H9 (cell line): ENCODE measurements around the gene SULT2B1. TPM values are rescaled to one million over a fixed set of nuclear protein-coding genes. Genes with fewer than 3 reads are reported as not detected.

ENCODE experiments used
- DNase-seq: peaks from one replicate; pipeline ENCODE4 v3.0.0-alpha.2; 2017
- H2AFZ ChIP-seq: one replicate; pipeline ENCODE4 v1.6.1; 2013; ENCODE audit warnings: mild to moderate bottlenecking, low read length, control low read depth, moderate library complexity
- H2AK5ac ChIP-seq: 2 replicates; pipeline ENCODE4 v1.6.1; 2013; ENCODE audit warnings: low read length, control low read depth, mixed read lengths; ENCODE audit not compliant: insufficient read length
- H2BK120ac ChIP-seq: one replicate; pipeline ENCODE4 v1.6.1; 2013; ENCODE audit warnings: low read depth, mild to moderate bottlenecking, low read length, control low read depth, inconsistent platforms; ENCODE audit not compliant: poor library complexity, severe bottlenecking
- H2BK12ac ChIP-seq: 2 replicates; pipeline ENCODE4 v1.6.1; 2013; ENCODE audit warnings: low read length, control low read depth, mixed read lengths, low read depth; ENCODE audit not compliant: insufficient read length
- H2BK15ac ChIP-seq: 2 replicates; pipeline ENCODE4 v1.6.1; 2013; ENCODE audit warnings: low read depth, low read length, control low read depth
- H2BK20ac ChIP-seq: one replicate; pipeline ENCODE4 v1.6.1; 2013; ENCODE audit warnings: low read depth, mild to moderate bottlenecking, low read length, control low read depth, inconsistent platforms; ENCODE audit not compliant: poor library complexity, severe bottlenecking
- H2BK5ac ChIP-seq: 2 replicates; pipeline ENCODE4 v1.6.1; 2013; ENCODE audit warnings: low read length, control low read depth, mixed read lengths; ENCODE audit not compliant: insufficient read length
- H3K14ac ChIP-seq: 2 replicates; pipeline ENCODE4 v1.6.1; 2013; ENCODE audit warnings: low read length, control low read depth; ENCODE audit not compliant: insufficient read depth
- H3K18ac ChIP-seq: 2 replicates; pipeline ENCODE4 v1.6.1; 2013; ENCODE audit warnings: low read depth, mild to moderate bottlenecking, mixed read lengths, low read length, control low read depth; ENCODE audit not compliant: insufficient read length
- H3K23ac ChIP-seq: 2 replicates; pipeline ENCODE4 v1.6.1; 2013; ENCODE audit warnings: low read length, control low read depth, mixed read lengths, low read depth; ENCODE audit not compliant: insufficient read length
- H3K23me2 ChIP-seq: 2 replicates; pipeline ENCODE4 v1.6.1; 2013; ENCODE audit warnings: low read depth, mild to moderate bottlenecking, mixed read lengths, low read length, control low read depth; ENCODE audit not compliant: insufficient read length, poor library complexity, severe bottlenecking
- H3K27ac ChIP-seq: 2 replicates; pipeline ENCODE4 v1.5.1; 2013; ENCODE audit warnings: low read length, control low read depth, mixed read lengths, low read depth; ENCODE audit not compliant: insufficient read length
- H3K27me3 ChIP-seq: 2 replicates; pipeline ENCODE4 v1.6.1; 2013; ENCODE audit warnings: low read length, control low read depth, inconsistent platforms; ENCODE audit not compliant: insufficient read depth
- H3K4ac ChIP-seq: 2 replicates; pipeline ENCODE4 v1.6.1; 2013; ENCODE audit warnings: low read depth, mild to moderate bottlenecking, control low read depth, inconsistent platforms, low read length, moderate library complexity
- H3K4me1 ChIP-seq: 2 replicates; pipeline ENCODE4 v1.6.1; 2013; ENCODE audit warnings: low read length, control low read depth, inconsistent platforms; ENCODE audit not compliant: insufficient read depth
- H3K4me2 ChIP-seq: 2 replicates; pipeline ENCODE4 v1.6.1; 2013; ENCODE audit warnings: low read length, control low read depth, mixed read lengths; ENCODE audit not compliant: insufficient read length, insufficient read depth
- H3K56ac ChIP-seq: 2 replicates; pipeline ENCODE4 v1.6.1; 2013; ENCODE audit warnings: low read depth, mild to moderate bottlenecking, mixed read lengths, low read length, control low read depth; ENCODE audit not compliant: insufficient read length
- H3K79me1 ChIP-seq: 2 replicates; pipeline ENCODE4 v1.6.1; 2013; ENCODE audit warnings: low read depth, mild to moderate bottlenecking, moderate library complexity, low read length, control low read depth, inconsistent platforms; ENCODE audit not compliant: insufficient read depth, poor library complexity, severe bottlenecking
- H3K79me2 ChIP-seq: 2 replicates; pipeline ENCODE4 v1.6.1; 2013; ENCODE audit warnings: low read length, control low read depth, inconsistent platforms; ENCODE audit not compliant: insufficient read depth
- H3K9ac ChIP-seq: 2 replicates; pipeline ENCODE4 v1.6.1; 2013; ENCODE audit warnings: low read length, control low read depth, mixed read lengths; ENCODE audit not compliant: insufficient read length; ENCODE audit errors: extremely low read depth
- H3K9me3 ChIP-seq: one replicate; pipeline ENCODE4 v1.6.1; 2013; ENCODE audit warnings: low read depth, low read length, inconsistent platforms; ENCODE audit not compliant: control insufficient read depth
- H3T11ph ChIP-seq: one replicate; pipeline ENCODE4 v1.6.1; 2013; ENCODE audit warnings: mild to moderate bottlenecking, low read length, control low read depth, inconsistent platforms
- H4K20me1 ChIP-seq: one replicate; pipeline ENCODE4 v1.6.1; 2013; ENCODE audit not compliant: control insufficient read depth, insufficient read length, insufficient read depth
- H4K5ac ChIP-seq: 2 replicates; pipeline ENCODE4 v1.6.1; 2013; ENCODE audit warnings: low read depth, mild to moderate bottlenecking, mixed read lengths, low read length, control low read depth; ENCODE audit not compliant: insufficient read length
- H4K8ac ChIP-seq: replicated peaks from 2 replicates; pipeline ENCODE4 v1.6.1; 2013; ENCODE audit warnings: low read length, control low read depth, mixed read lengths, low read depth; ENCODE audit not compliant: insufficient read length
- H4K91ac ChIP-seq: 2 replicates; pipeline ENCODE4 v1.6.1; 2013; ENCODE audit warnings: low read depth, mild to moderate bottlenecking, moderate library complexity, mixed read lengths, low read length, control low read depth; ENCODE audit not compliant: insufficient read length
- H3K27ac Mint-ChIP-seq, 3 experiments: 2 replicates in 2 of 3; 3 replicates in 1 of 3; pipeline ENCODE4 v1.8.0; 2020 to 2021; ENCODE audit warnings: mixed read lengths in 3 of 3, mild to moderate bottlenecking in 1 of 3, moderate library complexity in 1 of 3
- H3K27me3 Mint-ChIP-seq: 2 replicates; pipeline ENCODE4 v1.8.0; 2021; ENCODE audit warnings: low read depth, mild to moderate bottlenecking, moderate library complexity, mixed read lengths
- H3K36me3 Mint-ChIP-seq, 3 experiments: 2 replicates in 2 of 3; 3 replicates in 1 of 3; pipeline ENCODE4 v1.8.0; 2020 to 2021; ENCODE audit warnings: low read depth in 3 of 3, mixed read lengths in 3 of 3; ENCODE audit not compliant: insufficient read depth in 1 of 3
- H3K4me1 Mint-ChIP-seq, 2 experiments: 2 replicates each; pipeline ENCODE4 v1.8.0; 2020; ENCODE audit warnings: mixed read lengths in 2 of 2
- H3K4me3 Mint-ChIP-seq, 2 experiments: 2 replicates in 1 of 2; 3 replicates in 1 of 2; pipeline ENCODE4 v1.8.0; 2020 to 2021; ENCODE audit warnings: mild to moderate bottlenecking in 2 of 2, mixed read lengths in 2 of 2, moderate library complexity in 1 of 2
- H3K9me3 Mint-ChIP-seq, 2 experiments: 2 replicates in 1 of 2; 3 replicates in 1 of 2; pipeline ENCODE4 v1.8.0; 2020; ENCODE audit warnings: mild to moderate bottlenecking in 2 of 2, mixed read lengths in 2 of 2, moderate library complexity in 1 of 2
- CTCF ChIP-seq: fragments of 200-600 bp; sonication (generic); conservative IDR thresholded peaks from 3 replicates; pipeline ENCODE4 v1.8.0; 2021; ENCODE audit warnings: antibody characterized with exemption, mild to moderate bottlenecking
- WGBS: extraction: QIAGEN DNeasy Blood & Tissue Kit; methylation state at CpG from one replicate; pipeline ENCODE4 v1.1.7; 2013; ENCODE audit warnings: missing lambda C conversion rate, low lambda C conversion rate, mixed read lengths; ENCODE audit not compliant: insufficient read length; ENCODE audit errors: extremely low coverage; 5-methylcytosine and 5-hydroxymethylcytosine counted together
- total RNA-seq: library from RNA; stranded (reverse); gene quantifications from 2 replicates; pipeline ENCODE4 v1.2.1, GENCODE V29; 2021

The SULT2B1 gene
- total RNA-seq, 1 experiment from 2014 or later, result 1.7 TPM

- H2AK5ac ChIP-seq, result no peak overlapping the region
- H3K4ac ChIP-seq, result no peak overlapping the region
- H3T11ph ChIP-seq, result no peak overlapping the region
- H2BK120ac ChIP-seq, result no peak overlapping the region
- no peak overlapping the region for H4K91ac ChIP-seq
- H2BK5ac ChIP-seq, result no peak overlapping the region
- no peak overlapping the region for H4K8ac ChIP-seq
- Mint-ChIP-seq H3K4me1 (peaks cover 26 to 34% of the 10 kb centered on the region in 2 experiments), H3K4me3 (no peak overlapping the region), H3K27ac (no peak overlapping the region), H3K27me3 (peaks cover 17% of the 10 kb centered on the region), H3K9me3 (no peaks in the 10 kb centered on the region), H3K36me3 (no peaks in the 10 kb centered on the region)
- WGBS, result no CpG with 5 or more reads among the region's 11 CpGs
- TF ChIP-seq CTCF, result no peak
- no peak overlapping the region for H2AFZ ChIP-seq
- H4K20me1 ChIP-seq, result no peaks in the 10 kb centered on the region
- H3K14ac ChIP-seq, result no peak overlapping the region
- H3K9ac ChIP-seq, result no peak overlapping the region
- H3K23me2 ChIP-seq, result peaks cover 3% of the 10 kb centered on the region
- no peaks in the 10 kb centered on the region for H3K79me2 ChIP-seq
- H3K18ac ChIP-seq, result no peak overlapping the region
- H3K4me2 ChIP-seq, result no peak overlapping the region
- no peak overlapping the region for H3K23ac ChIP-seq
- H2BK12ac ChIP-seq, result no peak overlapping the region
- peaks cover 3% of the 10 kb centered on the region; the same call in 1 of the 2 replicates for H3K4me1 ChIP-seq
- H4K5ac ChIP-seq, result no peak overlapping the region
- H3K79me1 ChIP-seq, result no peaks in the 10 kb centered on the region
- no peak overlapping the region for H3K27ac ChIP-seq
- no peak overlapping the region for H2BK15ac ChIP-seq
- H3K56ac ChIP-seq, result no peak overlapping the region
- no peaks in the 10 kb centered on the region for H3K27me3 ChIP-seq
- no peak for DNase-seq
- no peak overlapping the region for H2BK20ac ChIP-seq
- no peaks in the 10 kb centered on the region for H3K9me3 ChIP-seq
These were observed 17.8 kb downstream of the SULT2B1 start for GRCh38 chr19:48569814-48570213.
